GM19023 (cell line): ENCODE measurements around the gene PTPRR.

Experiments used
- ATAC-seq: cut with Tn5 transposase; IDR thresholded peaks from one replicate; pipeline ENCODE4 v1.9.1; 2021; ENCODE audit warnings: mild to moderate bottlenecking, moderate library complexity; ENCODE audit not compliant: unreplicated experiment

The PTPRR gene

GRCh38 chr12:70657616-70658286, 262.8 kb downstream of the PTPRR start:
- ATAC-seq, result no peak

- no peak for ATAC-seq
Observed at GRCh38 chr12:70652451-70652850, 268.1 kb downstream of the PTPRR start.

GRCh38 chr12:70648831-70649230, 271.7 kb downstream of the PTPRR start:
- no peak for ATAC-seq

- ATAC-seq, result no peak
Observed at GRCh38 chr12:70648191-70648590, 272.3 kb downstream of the PTPRR start.

GRCh38 chr12:70646850-70647249, 273.7 kb downstream of the PTPRR start:
- ATAC-seq, result no peak

- ATAC-seq, result peak; percentile 52
Observed at GRCh38 chr12:70645494-70646317, 274.8 kb downstream of the PTPRR start.

GRCh38 chr12:70644861-70645260, 275.7 kb downstream of the PTPRR start:
- ATAC-seq, result no peak

GRCh38 chr12:70643939-70644338, 276.6 kb downstream of the PTPRR start:
- no peak for ATAC-seq

- no peak for ATAC-seq
Observed at GRCh38 chr12:70641691-70642090, 278.8 kb downstream of the PTPRR start.

- no peak for ATAC-seq
Observed at GRCh38 chr12:70640901-70641300, 279.6 kb downstream of the PTPRR start.

GRCh38 chr12:70639535-70639934, 281.0 kb downstream of the PTPRR start:
- no peak for ATAC-seq

GRCh38 chr12:70638639-70639360, 281.7 kb downstream of the PTPRR start:
- no peak for ATAC-seq

GRCh38 chr12:70637303-70638085, 283.0 kb downstream of the PTPRR start, which contains the start of gene PTPRB:
Gene PTPRB (minus strand): TSS chr12:70637429. CDS start chr12:70637395, 34 bp downstream.
- ATAC-seq, result no peak

- no peak for ATAC-seq
Observed at GRCh38 chr12:70635755-70636154, 284.8 kb downstream of the PTPRR start.

- ATAC-seq, result no peak
Observed at GRCh38 chr12:70628701-70629480, 291.6 kb downstream of the PTPRR start.

- ATAC-seq, result no peak
Observed at GRCh38 chr12:70627677-70628076, 292.9 kb downstream of the PTPRR start.

- no peak for ATAC-seq
Observed at GRCh38 chr12:70626180-70626579, 294.4 kb downstream of the PTPRR start.

- ATAC-seq, result no peak
Observed at GRCh38 chr12:70619471-70620152, 300.9 kb downstream of the PTPRR start.

GRCh38 chr12:70618371-70618770, 302.2 kb downstream of the PTPRR start:
- no peak for ATAC-seq
